DND-41 (cell line): ENCODE data around the gene C22orf15.

Experiments
- ATAC-seq: fragments of 200-7000 bp; cut with Tn5 transposase; 3 replicates; pipeline ENCODE4 v1.9.1; 2021; ENCODE audit warnings: low read depth; ENCODE audit not compliant: insufficient read depth
- DNase-seq: peaks from one replicate; pipeline ENCODE4 v3.0.0-alpha.2; 2020
- H2AFZ ChIP-seq: 2 replicates; pipeline ENCODE4 v1.6.0; 2012; ENCODE audit warnings: low read depth, low read length
- H3K27ac ChIP-seq: 2 replicates; pipeline ENCODE4 v1.5.1; 2012; ENCODE audit warnings: low read length, inconsistent platforms
- H3K27me3 ChIP-seq: fragments of 200-600 bp; sonication (generic); 2 replicates; pipeline ENCODE4 v1.6.0; 2012; ENCODE audit warnings: low read length, mild to moderate bottlenecking, inconsistent platforms; ENCODE audit not compliant: insufficient read depth, poor library complexity
- H3K36me3 ChIP-seq: 2 replicates; pipeline ENCODE4 v1.5.1; 2012; ENCODE audit warnings: low read length, inconsistent platforms; ENCODE audit not compliant: insufficient read depth
- H3K4me1 ChIP-seq: 2 replicates; pipeline ENCODE4 v1.5.1; 2012; ENCODE audit warnings: mild to moderate bottlenecking, low read length; ENCODE audit not compliant: insufficient read depth
- H3K4me2 ChIP-seq: 2 replicates; pipeline ENCODE4 v1.6.0; 2012; ENCODE audit warnings: mild to moderate bottlenecking, moderate library complexity, low read length, inconsistent platforms; ENCODE audit not compliant: insufficient read depth
- H3K4me3 ChIP-seq, 2 experiments: fragments of 200-600 bp in 1 of 2; shearing (Covaris generic) in 1 of 2; 2 replicates each; pipeline ENCODE4 v1.5.1; 2012 to 2016; ENCODE audit warnings: inconsistent platforms in 2 of 2, low read length in 2 of 2, mild to moderate bottlenecking in 2 of 2, low read depth in 1 of 2, moderate library complexity in 1 of 2
- H3K79me2 ChIP-seq: 2 replicates; pipeline ENCODE4 v1.6.0; 2012; ENCODE audit warnings: low read length, inconsistent platforms; ENCODE audit not compliant: insufficient read depth
- H3K9ac ChIP-seq: 2 replicates; pipeline ENCODE4 v1.6.0; 2012; ENCODE audit warnings: low read depth, mild to moderate bottlenecking, inconsistent platforms, low read length, moderate library complexity
- H3K9me3 ChIP-seq: 2 replicates; pipeline ENCODE4 v1.5.1; 2012; ENCODE audit warnings: low read length, moderate library complexity, mild to moderate bottlenecking, inconsistent platforms; ENCODE audit not compliant: insufficient read depth, severe bottlenecking
- H4K20me1 ChIP-seq: 2 replicates; pipeline ENCODE4 v1.6.0; 2012; ENCODE audit warnings: low read length; ENCODE audit not compliant: insufficient read depth
- EZH2 ChIP-seq: IDR thresholded peaks from 3 replicates; pipeline ENCODE4 v1.6.1; 2012; ENCODE audit warnings: borderline replicate concordance, low read depth, mild to moderate bottlenecking, moderate library complexity, low read length, inconsistent platforms; ENCODE audit not compliant: severe bottlenecking
- TF ChIP-seq, protein P1 (sequence below): IDR thresholded peaks from 2 replicates; pipeline ENCODE4 v1.5.1; 2012; ENCODE audit warnings: borderline replicate concordance, low read length, moderate library complexity, mild to moderate bottlenecking; ENCODE audit not compliant: poor library complexity, severe bottlenecking; ENCODE audit errors: extremely low read depth

Gene C22orf15

DNA sequence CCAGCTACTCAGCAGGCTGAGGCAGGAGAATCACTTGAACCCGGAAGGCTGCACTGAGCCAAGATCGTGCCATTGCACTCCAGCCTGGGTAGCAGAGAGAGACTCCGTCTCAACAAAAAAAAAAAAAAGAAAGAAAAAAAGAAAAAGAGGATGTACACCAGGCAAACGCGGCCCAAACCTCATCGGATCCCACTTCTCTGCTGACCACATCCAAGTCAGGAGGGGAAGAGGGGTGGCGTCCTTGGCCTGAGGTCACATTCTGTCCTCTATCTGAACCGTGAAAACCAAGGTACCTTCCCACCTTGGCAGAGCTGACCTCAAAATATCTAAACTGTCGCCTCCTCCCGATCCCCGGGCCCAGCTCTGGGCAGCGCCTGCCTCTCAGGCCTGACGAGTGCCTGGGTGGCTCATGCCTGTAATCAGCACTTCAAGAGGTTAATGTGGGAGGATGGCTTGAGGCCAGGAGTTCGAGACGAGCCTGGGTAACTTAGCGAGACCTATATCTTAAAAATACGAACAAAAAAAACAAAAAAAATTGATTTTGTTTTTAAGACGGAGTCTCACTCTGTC, 46.9 kb upstream of the C22orf15 start:
- no peak overlapping the region for H2AFZ ChIP-seq
- H3K79me2 ChIP-seq = peaks cover 34% of the 10 kb centered on the region
- peak overlapping the region; percentile 89 for H3K4me2 ChIP-seq
- DNase-seq (no peak), ATAC-seq (no peak)
- H3K9ac ChIP-seq = peak overlapping the region; percentile 93
- H4K20me1 ChIP-seq = peaks cover 17% of the 10 kb centered on the region
- H3K4me3 ChIP-seq = peak overlapping the region; percentile 72 to 92; a peak in 3 of 4 replicates
- H3K27ac ChIP-seq = peak overlapping the region; percentile 62
- no peaks in the 10 kb centered on the region for H3K9me3 ChIP-seq
- peaks cover 43% of the 10 kb centered on the region for H3K36me3 ChIP-seq
- TF ChIP-seq, protein P1, sequence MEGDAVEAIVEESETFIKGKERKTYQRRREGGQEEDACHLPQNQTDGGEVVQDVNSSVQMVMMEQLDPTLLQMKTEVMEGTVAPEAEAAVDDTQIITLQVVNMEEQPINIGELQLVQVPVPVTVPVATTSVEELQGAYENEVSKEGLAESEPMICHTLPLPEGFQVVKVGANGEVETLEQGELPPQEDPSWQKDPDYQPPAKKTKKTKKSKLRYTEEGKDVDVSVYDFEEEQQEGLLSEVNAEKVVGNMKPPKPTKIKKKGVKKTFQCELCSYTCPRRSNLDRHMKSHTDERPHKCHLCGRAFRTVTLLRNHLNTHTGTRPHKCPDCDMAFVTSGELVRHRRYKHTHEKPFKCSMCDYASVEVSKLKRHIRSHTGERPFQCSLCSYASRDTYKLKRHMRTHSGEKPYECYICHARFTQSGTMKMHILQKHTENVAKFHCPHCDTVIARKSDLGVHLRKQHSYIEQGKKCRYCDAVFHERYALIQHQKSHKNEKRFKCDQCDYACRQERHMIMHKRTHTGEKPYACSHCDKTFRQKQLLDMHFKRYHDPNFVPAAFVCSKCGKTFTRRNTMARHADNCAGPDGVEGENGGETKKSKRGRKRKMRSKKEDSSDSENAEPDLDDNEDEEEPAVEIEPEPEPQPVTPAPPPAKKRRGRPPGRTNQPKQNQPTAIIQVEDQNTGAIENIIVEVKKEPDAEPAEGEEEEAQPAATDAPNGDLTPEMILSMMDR = no peak
- TF ChIP-seq EZH2 = no peak
- no peaks in the 10 kb centered on the region for H3K27me3 ChIP-seq
- H3K4me1 ChIP-seq = peaks cover 22% of the 10 kb centered on the region

DNA sequence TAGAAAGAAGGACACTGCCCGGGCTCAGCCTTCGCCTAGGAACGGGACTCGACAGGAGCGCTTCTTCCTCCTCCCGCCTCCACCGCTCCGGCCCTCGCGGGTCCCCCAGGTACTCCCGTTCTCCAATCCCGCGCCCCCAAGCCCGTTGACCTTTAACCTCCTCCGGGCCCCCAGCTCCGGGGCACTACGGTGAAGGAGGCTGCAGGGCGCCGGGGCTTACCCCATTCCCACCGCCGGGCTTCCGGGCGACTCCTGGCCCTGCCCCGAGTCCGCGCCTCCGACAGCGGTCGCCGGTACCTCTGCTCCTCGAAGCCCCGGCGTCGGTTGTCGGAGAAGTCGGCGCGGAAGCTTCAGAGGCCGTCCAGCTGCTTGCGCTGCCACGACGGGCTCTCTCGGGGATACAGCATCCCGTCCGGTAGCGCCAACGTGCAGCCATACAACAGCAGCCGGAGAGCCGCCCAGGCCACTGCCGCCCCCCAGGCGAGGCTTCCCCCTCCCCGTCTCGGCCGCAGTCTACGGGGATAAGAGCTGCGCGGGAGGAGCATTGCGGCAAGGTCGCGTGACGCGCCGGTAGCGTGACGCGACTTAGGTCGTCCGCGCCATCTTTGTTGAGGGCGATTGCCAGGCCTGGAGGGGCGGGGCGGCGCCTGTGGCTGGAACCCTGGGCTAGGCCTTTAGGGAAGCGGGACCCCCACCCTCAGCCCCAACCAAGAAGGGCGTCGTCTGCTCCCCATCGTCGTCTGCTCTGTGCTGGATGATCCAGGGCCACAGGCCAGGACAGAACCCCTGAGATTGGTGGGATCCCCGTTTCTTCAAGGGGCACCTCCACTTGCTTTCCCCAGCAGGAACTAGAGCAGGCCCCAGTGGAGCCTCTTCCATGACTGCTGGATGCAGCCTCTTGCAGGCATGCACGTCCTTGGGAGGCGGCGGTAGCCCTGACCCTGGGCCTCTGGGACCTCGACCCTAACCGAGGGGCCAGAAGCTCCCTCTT, 45.7 kb upstream of the C22orf15 start:
- Histone ChIP-seq H3K4me3 (peak overlapping the region; percentile 72 to 92), H3K27ac (peak overlapping the region; percentile 91), H3K9me3 (no peaks in the 10 kb centered on the region), H3K79me2 (peaks cover 32% of the 10 kb centered on the region), H3K9ac (peak overlapping the region; percentile 93), H3K4me1 (peaks cover 22% of the 10 kb centered on the region), H2AFZ (peak overlapping the region; percentile 100), H3K27me3 (no peaks in the 10 kb centered on the region), H4K20me1 (peaks cover 17% of the 10 kb centered on the region), H3K36me3 (peaks cover 32% of the 10 kb centered on the region), H3K4me2 (peak overlapping the region; percentile 89)
- ATAC-seq (peak; percentile 91), DNase-seq (peak; percentile 91)
- TF ChIP-seq, protein P1 = peak; percentile 4
- TF ChIP-seq EZH2 = no peak

DNA sequence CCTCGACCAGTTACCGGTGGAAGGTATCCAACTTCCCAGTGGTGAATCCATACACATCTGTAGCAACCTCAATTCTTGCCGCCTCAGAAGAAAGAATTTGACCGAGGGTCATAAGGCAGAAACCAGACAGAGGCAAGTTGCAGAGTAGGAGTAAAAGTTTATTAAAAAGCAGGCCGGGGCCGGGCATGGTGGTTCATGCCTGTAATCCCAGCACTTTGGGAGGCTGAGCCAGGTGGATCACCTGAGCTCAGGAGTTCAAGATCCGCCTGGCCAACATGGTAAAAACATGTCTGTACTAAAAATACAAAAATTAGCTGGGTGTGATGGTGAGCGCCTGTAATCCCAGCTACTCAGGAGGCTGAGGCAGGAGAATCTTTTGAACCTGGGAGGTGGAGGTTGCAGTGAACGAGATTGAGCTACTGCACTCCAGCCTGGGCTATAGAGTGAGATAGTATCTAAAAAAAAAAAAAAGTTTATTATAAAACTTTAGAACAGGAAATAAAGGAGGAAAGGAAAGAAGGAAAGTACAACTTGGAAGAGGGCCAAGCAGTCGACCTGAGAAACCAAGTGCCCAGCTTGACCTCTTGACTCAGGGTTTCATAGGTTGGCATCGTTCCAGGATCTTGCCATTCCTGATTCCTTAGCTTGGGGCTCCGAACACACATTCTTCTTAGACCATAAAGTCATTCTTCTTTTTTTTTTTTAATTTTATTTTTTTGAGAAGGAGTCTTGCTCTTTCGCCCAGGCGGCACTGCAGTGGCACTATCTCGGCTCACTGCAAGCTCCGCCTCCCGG, 44.2 kb upstream of the C22orf15 start:
- Histone ChIP-seq H3K36me3 (peaks cover 22% of the 10 kb centered on the region), H3K4me1 (peaks cover 22% of the 10 kb centered on the region), H3K4me3 (no peak overlapping the region), H3K9me3 (no peaks in the 10 kb centered on the region), H3K27me3 (no peaks in the 10 kb centered on the region), H4K20me1 (peaks cover 17% of the 10 kb centered on the region), H3K9ac (no peak overlapping the region), H3K27ac (no peak overlapping the region), H3K79me2 (peaks cover 30% of the 10 kb centered on the region), H2AFZ (no peak overlapping the region), H3K4me2 (no peak overlapping the region)
- no peak for DNase-seq
- ATAC-seq = no peak
- TF ChIP-seq, protein P1 = no peak
- TF ChIP-seq EZH2 = no peak
